Psoas muscle (tissue), 8 donors: Measurements from ENCODE around the gene WDR88. TPM values are rescaled to one million over a fixed set of nuclear protein-coding genes. Genes with fewer than 3 reads are reported as not detected.
"Not testable (repeated sequence)": the region's sequence is repeated elsewhere in the genome, so short reads cannot be mapped to it uniquely, and the experiment has no call there.

Experiments
- ATAC-seq, 4 donors: fragments of 200-7000 bp; cut with Tn5 transposase; one replicate each; pipeline ENCODE4 v1.9.1; 2020; ENCODE audit warnings: moderate library complexity in 3 of 4, mild to moderate bottlenecking in 2 of 4
- DNase-seq, 2 donors: peaks; one replicate each; pipeline ENCODE4 v3.0.0-alpha.2; 2020
- H3K27ac ChIP-seq: fragments of 200-600 bp; one replicate; pipeline ENCODE4 v1.8.0; 2022
- H3K27me3 ChIP-seq, 3 donors: fragments of 200-600 bp in 1 of 3; one replicate each; pipeline versions ENCODE4 v1.6.1 to v1.8.0; 2013 to 2022; ENCODE audit warnings: low read length in 2 of 3, mild to moderate bottlenecking in 2 of 3, moderate library complexity in 1 of 3; ENCODE audit not compliant: insufficient read depth in 3 of 3
- H3K36me3 ChIP-seq, 2 donors: fragments of 200-600 bp in 1 of 2; one replicate each; pipeline versions ENCODE4 v1.6.1 to v1.8.0; 2013 to 2022; ENCODE audit warnings: low read depth in 1 of 2, mild to moderate bottlenecking in 1 of 2, moderate library complexity in 1 of 2; ENCODE audit not compliant: insufficient read depth in 1 of 2
- H3K4me1 ChIP-seq: fragments of 200-600 bp; one replicate; pipeline ENCODE4 v1.8.0; 2022
- H3K4me3 ChIP-seq: fragments of 200-600 bp; one replicate; pipeline ENCODE4 v1.8.0; 2022; ENCODE audit warnings: mild to moderate bottlenecking
- H3K9me3 ChIP-seq: fragments of 200-600 bp; one replicate; pipeline ENCODE4 v1.8.0; 2022
- WGBS, 3 donors: extraction: QIAGEN DNeasy Blood & Tissue Kit; methylation state at CpG; one replicate each; pipeline versions ENCODE4 v1.1.6 to v1.1.7; 2013; 5-methylcytosine and 5-hydroxymethylcytosine counted together
- intact Hi-C, 2 donors: fragments of 100-400 bp; cut with DNase I; formaldehyde crosslinking; loops; one replicate each; pipeline versions ENCODE4 v1.11.0 to v1.14.2; 2022
- polyA plus RNA-seq, 3 donors: library from polyadenylated mRNA; stranded (reverse); fragments of 200-250 nt; gene quantifications; one replicate each; pipeline ENCODE4 v1.2.3, GENCODE V29; 2013
- total RNA-seq, 4 donors: library from RNA; stranded (reverse); fragmentation: NEBNext Ultra II Directional in 2 of 4; extraction: Animal tissue kit (Norgen Biotek cat#: 25700) in 2 of 4; gene quantifications; one replicate each; pipeline versions ENCODE4 v1.2.1 to v1.2.4, GENCODE V29; 2021 to 2023
- TF ChIP-seq, protein P1 (sequence below): fragments of 200-600 bp; IDR thresholded peaks from one replicate; pipeline ENCODE4 v1.8.0; 2022; ENCODE audit warnings: antibody characterized with exemption
- donor health status: healthy with polysubstance abuse.
- donor health status: DM: no; HTN: no; CAD: no; lungs with moderate emphysema.
- donor health status: Bipolar disorder and iron deficiency.
- donor health status: healthy.
- donor health status: DM: yes; HTN: yes; CAD: no.
- donor health status: DM: no; HTN: no; CAD: no.
- donor health status: DM: no; HTN: no; CAD: no.
- donor health status: DM: yes; HTN: yes; CAD: no.

The WDR88 gene
- total and polyA plus RNA-seq, 7 donors = 0.06 TPM; not detected in 6

DNA sequence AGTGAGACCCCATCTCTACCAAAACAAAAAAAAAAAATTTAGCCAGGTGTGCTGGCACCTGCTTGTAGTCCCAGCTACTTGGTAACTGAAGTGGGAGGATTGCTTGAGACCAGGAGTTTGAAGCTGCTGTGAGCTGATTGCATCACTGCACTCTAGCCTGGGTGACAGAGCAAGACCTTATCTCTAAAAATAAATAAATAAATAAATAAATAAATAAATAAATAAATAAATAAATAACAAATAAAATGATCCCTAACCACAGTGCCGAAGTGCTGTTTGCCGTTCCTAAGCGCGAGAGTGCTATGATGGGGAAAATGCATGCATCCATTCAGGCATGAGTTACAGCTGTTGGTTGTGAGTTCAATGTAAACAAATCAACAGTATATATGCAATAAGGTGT lies 27.2 kb downstream of the WDR88 start:
- 97 to 99% (median 97%) methylated on average over 4 of the region's 4 CpGs for WGBS, 3 donors

DNA sequence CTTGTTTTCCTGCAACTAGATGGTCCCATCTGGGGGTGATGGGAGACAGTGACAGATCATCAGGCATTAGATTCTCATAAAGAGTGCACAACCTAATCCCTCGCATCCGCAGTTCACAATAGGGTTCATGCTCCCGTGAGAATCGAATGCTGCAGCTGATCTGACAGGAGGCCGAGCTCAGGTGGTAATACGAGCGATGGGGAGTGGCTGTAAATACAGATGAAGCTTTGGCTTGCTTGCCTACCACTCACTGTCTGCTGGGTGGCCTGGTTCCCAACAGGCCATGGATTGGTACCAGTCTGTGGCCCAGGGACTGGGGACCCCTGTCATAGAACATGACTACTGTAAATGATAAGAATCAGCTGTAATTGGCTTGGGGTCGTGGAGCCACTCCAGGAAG lies 28.0 kb downstream of the WDR88 start:
- ATAC-seq = no peak
- H3K4me3 ChIP-seq = no peak overlapping the region
- TF ChIP-seq, protein P1, sequence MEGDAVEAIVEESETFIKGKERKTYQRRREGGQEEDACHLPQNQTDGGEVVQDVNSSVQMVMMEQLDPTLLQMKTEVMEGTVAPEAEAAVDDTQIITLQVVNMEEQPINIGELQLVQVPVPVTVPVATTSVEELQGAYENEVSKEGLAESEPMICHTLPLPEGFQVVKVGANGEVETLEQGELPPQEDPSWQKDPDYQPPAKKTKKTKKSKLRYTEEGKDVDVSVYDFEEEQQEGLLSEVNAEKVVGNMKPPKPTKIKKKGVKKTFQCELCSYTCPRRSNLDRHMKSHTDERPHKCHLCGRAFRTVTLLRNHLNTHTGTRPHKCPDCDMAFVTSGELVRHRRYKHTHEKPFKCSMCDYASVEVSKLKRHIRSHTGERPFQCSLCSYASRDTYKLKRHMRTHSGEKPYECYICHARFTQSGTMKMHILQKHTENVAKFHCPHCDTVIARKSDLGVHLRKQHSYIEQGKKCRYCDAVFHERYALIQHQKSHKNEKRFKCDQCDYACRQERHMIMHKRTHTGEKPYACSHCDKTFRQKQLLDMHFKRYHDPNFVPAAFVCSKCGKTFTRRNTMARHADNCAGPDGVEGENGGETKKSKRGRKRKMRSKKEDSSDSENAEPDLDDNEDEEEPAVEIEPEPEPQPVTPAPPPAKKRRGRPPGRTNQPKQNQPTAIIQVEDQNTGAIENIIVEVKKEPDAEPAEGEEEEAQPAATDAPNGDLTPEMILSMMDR = no peak
- H3K36me3 ChIP-seq = no peaks in the 10 kb centered on the region
- H3K27me3 ChIP-seq = no peaks in the 10 kb centered on the region
- DNase-seq = no peak
- WGBS, 3 donors = 87 to 90% (median 89%) methylated on average over 8 of the region's 8 CpGs
- intact Hi-C loops = no loop called here
- H3K9me3 ChIP-seq = no peaks in the 10 kb centered on the region
- no peaks in the 10 kb centered on the region for H3K4me1 ChIP-seq
- H3K27ac ChIP-seq = no peak overlapping the region

More for the DNA sequence above, 27.2 kb downstream of the WDR88 start:
- Histone ChIP-seq H3K4me3 (no peak overlapping the region), H3K9me3 (no peaks in the 10 kb centered on the region), H3K4me1 (no peaks in the 10 kb centered on the region), H3K27me3 (no peaks in the 10 kb centered on the region), H3K36me3 (no peaks in the 10 kb centered on the region), H3K27ac (no peak overlapping the region)
- TF ChIP-seq, protein P1 = no peak
- no peak for ATAC-seq
- intact Hi-C loops = no loop called here
- DNase-seq = no peak

DNA sequence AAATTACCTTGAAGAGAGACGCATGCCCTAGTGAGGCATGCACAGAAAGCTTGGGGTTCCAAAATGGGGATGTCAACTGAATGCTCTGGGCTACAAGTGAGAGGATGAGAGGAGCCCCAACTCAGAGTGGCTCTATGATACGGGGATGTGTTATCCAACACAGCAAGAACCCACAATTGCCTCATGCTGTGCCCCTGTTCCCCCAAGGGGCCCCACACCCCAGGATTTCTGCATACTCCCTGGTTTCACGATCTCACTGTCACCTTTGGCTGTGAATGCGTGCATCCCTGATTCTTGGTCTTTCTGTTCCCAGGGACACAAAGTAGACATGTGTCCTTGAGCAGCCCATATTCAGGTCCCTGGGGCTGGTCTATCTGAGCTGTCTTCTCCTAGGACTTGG lies 29.3 kb downstream of the WDR88 start:
- no peaks in the 10 kb centered on the region for H3K36me3 ChIP-seq
- H3K4me1 ChIP-seq = no peaks in the 10 kb centered on the region
- TF ChIP-seq, protein P1 = no peak
- intact Hi-C loops = no loop called here
- WGBS, 3 donors = 68 to 90% (median 80%) methylated on average over 4 of the region's 4 CpGs
- ATAC-seq = no peak
- no peaks in the 10 kb centered on the region for H3K9me3 ChIP-seq
- DNase-seq = peak in 1 of 2 donors; percentile 9
- no peak overlapping the region for H3K4me3 ChIP-seq
- no peaks in the 10 kb centered on the region for H3K27me3 ChIP-seq
- H3K27ac ChIP-seq = no peak overlapping the region

DNA sequence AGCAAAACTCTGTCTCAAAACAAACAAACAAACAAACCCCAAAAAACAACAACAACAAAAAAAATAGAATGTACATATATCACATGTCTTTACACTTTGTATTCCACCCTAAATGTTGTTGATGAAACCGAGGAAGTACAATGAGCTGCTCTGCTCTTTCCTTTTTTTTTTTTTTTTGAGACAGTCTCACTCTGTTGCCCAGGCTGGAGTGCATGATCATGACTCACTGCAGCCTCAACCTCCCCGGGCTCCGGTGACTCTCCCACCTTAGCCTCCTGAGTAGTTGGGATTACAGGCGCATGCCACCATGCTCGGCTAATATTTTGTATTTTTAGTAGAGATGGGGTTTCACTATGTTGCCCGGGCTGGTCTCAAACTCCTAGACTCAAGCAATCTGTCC lies 31.6 kb downstream of the WDR88 start:
- TF ChIP-seq, protein P1 = no peak
- H3K9me3 ChIP-seq = peaks cover 5% of the 10 kb centered on the region
- no peaks in the 10 kb centered on the region for H3K27me3 ChIP-seq
- no peak for DNase-seq
- ATAC-seq = no peak
- WGBS, 3 donors = 85 to 88% (median 87%) methylated on average over 6 of the region's 6 CpGs
- H3K27ac ChIP-seq = no peak overlapping the region
- no peaks in the 10 kb centered on the region for H3K36me3 ChIP-seq
- H3K4me1 ChIP-seq = no peaks in the 10 kb centered on the region
- H3K4me3 ChIP-seq = no peak overlapping the region
- intact Hi-C loops = no loop called here

DNA sequence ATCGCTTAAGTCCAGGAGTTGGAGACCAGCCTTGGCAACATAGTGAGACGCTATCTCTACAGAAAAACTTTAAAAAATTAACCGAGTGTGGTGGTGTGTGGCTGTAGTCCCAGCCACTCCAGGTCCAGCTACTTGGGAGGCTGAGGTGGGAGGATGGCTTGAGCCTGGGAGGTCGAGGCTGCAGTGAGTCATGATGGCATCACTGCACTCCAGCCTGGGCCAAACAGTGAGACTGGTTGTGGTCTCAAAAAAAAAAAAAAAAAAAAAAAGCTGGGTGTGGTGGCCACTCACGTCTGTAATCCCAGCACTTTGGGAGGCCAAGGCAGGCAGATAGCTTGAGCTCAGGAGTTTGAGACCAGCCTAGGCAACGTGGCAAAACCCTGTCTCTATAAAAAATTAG lies 34.1 kb downstream of the WDR88 start:
- H3K4me1 ChIP-seq, H3K9me3 ChIP-seq, intact Hi-C loops, H3K36me3 ChIP-seq, H3K27ac ChIP-seq, H3K4me3 ChIP-seq, H3K27me3 ChIP-seq, DNase-seq, ATAC-seq: not testable (repeated sequence)
- WGBS, 3 donors = 69 to 73% (median 73%) methylated on average over 6 of the region's 6 CpGs
